Trophoblast cell (in vitro differentiated cells and primary cell): ENCODE measurements around the gene RACK1.

Source experiments
- DNase-seq, 2 donors: peaks; one replicate each; pipeline ENCODE4 v3.0.0-alpha.2; 2016
- H2AFZ ChIP-seq: 2 replicates; pipeline ENCODE4 v1.6.1; 2013; ENCODE audit warnings: low read length, moderate library complexity, mild to moderate bottlenecking; ENCODE audit not compliant: insufficient read depth, poor library complexity
- H2AK5ac ChIP-seq: 2 replicates; pipeline ENCODE4 v1.6.1; 2013; ENCODE audit warnings: mild to moderate bottlenecking, low read length
- H2BK120ac ChIP-seq: 2 replicates; pipeline ENCODE4 v1.6.1; 2013; ENCODE audit warnings: low read length, mild to moderate bottlenecking, moderate library complexity; ENCODE audit not compliant: insufficient read depth, poor library complexity
- H2BK12ac ChIP-seq: 2 replicates; pipeline ENCODE4 v1.6.1; 2013; ENCODE audit warnings: mild to moderate bottlenecking, low read length, moderate library complexity
- H2BK5ac ChIP-seq: 2 replicates; pipeline ENCODE4 v1.6.1; 2013; ENCODE audit warnings: low read length, low read depth, moderate library complexity, mild to moderate bottlenecking; ENCODE audit not compliant: poor library complexity
- H3K14ac ChIP-seq: 2 replicates; pipeline ENCODE4 v1.6.1; 2013; ENCODE audit warnings: mild to moderate bottlenecking, low read length
- H3K18ac ChIP-seq: 2 replicates; pipeline ENCODE4 v1.6.1; 2013; ENCODE audit warnings: mild to moderate bottlenecking, low read length
- H3K23ac ChIP-seq: 2 replicates; pipeline ENCODE4 v1.6.1; 2013; ENCODE audit warnings: low read length
- H3K27ac ChIP-seq: 2 replicates; pipeline ENCODE4 v1.5.1; 2013; ENCODE audit warnings: low read depth, mild to moderate bottlenecking, inconsistent platforms, low read length, moderate library complexity
- H3K27me3 ChIP-seq: 2 replicates; pipeline ENCODE4 v1.6.1; 2013; ENCODE audit warnings: inconsistent platforms, mild to moderate bottlenecking, low read length, moderate library complexity; ENCODE audit not compliant: insufficient read depth
- H3K36me3 ChIP-seq, 2 experiments: 1 replicate in 1 of 2; 2 replicates in 1 of 2; pipeline ENCODE4 v1.6.1; 2013; ENCODE audit warnings: low read length in 2 of 2, mild to moderate bottlenecking in 2 of 2, moderate library complexity in 1 of 2; ENCODE audit not compliant: insufficient read depth in 2 of 2, control insufficient read depth in 1 of 2
- H3K4ac ChIP-seq: 2 replicates; pipeline ENCODE4 v1.6.1; 2013; ENCODE audit warnings: low read depth, mild to moderate bottlenecking, low read length, moderate library complexity
- H3K4me1 ChIP-seq, 2 experiments: 1 replicate in 1 of 2; 2 replicates in 1 of 2; pipeline ENCODE4 v1.6.1; 2013; ENCODE audit warnings: low read length in 2 of 2, mild to moderate bottlenecking in 2 of 2, moderate library complexity in 1 of 2; ENCODE audit not compliant: insufficient read depth in 2 of 2, control insufficient read depth in 1 of 2
- H3K4me2 ChIP-seq: 2 replicates; pipeline ENCODE4 v1.6.1; 2013; ENCODE audit warnings: inconsistent platforms, mild to moderate bottlenecking, low read length, moderate library complexity
- H3K4me3 ChIP-seq: 2 replicates; pipeline ENCODE4 v1.5.1; 2013; ENCODE audit warnings: mild to moderate bottlenecking, low read depth, low read length, inconsistent platforms
- H3K79me1 ChIP-seq: one replicate; pipeline ENCODE4 v1.6.1; 2013; ENCODE audit warnings: low read length
- H3K79me2 ChIP-seq: 2 replicates; pipeline ENCODE4 v1.6.1; 2013; ENCODE audit warnings: low read length, mild to moderate bottlenecking; ENCODE audit not compliant: control insufficient read depth, insufficient read depth, poor library complexity
- H3K9ac ChIP-seq: 2 replicates; pipeline ENCODE4 v1.6.1; 2013; ENCODE audit warnings: mild to moderate bottlenecking, low read length
- H3K9me3 ChIP-seq: 2 replicates; pipeline ENCODE4 v1.6.1; 2013; ENCODE audit warnings: low read depth, mild to moderate bottlenecking, control low read depth, inconsistent platforms, low read length; ENCODE audit not compliant: insufficient read depth
- H4K12ac ChIP-seq: 2 replicates; pipeline ENCODE4 v1.6.1; 2013; ENCODE audit warnings: low read depth, mild to moderate bottlenecking, low read length, moderate library complexity
- H4K8ac ChIP-seq: 2 replicates; pipeline ENCODE4 v1.6.1; 2013; ENCODE audit warnings: low read depth, mild to moderate bottlenecking, low read length, moderate library complexity
- H4K91ac ChIP-seq: one replicate; pipeline ENCODE4 v1.6.1; 2013; ENCODE audit warnings: low read depth, mild to moderate bottlenecking, low read length, moderate library complexity
- WGBS: extraction: QIAGEN DNeasy Blood & Tissue Kit; methylation state at CpG from one replicate; pipeline ENCODE4 v1.1.7; 2013; ENCODE audit warnings: missing lambda C conversion rate; ENCODE audit not compliant: insufficient read length, insufficient coverage; ENCODE audit errors: extremely low coverage; 5-methylcytosine and 5-hydroxymethylcytosine counted together

Gene RACK1

GRCh38 chr5:181246276-181247049 is 2.8 kb upstream of the RACK1 start:
- Histone ChIP-seq H3K4me1 (peaks cover 12 to 29% of the 10 kb centered on the region in 2 experiments), H3K79me2 (peaks cover 54% of the 10 kb centered on the region), H3K4me3 (peak overlapping the region; percentile 84), H4K91ac (peak overlapping the region; percentile 98), H3K27me3 (no peaks in the 10 kb centered on the region), H3K18ac (peak overlapping the region; percentile 85), H3K4me2 (peak overlapping the region; percentile 67), H4K12ac (peak overlapping the region; percentile 90), H2AK5ac (peak overlapping the region; percentile 91), H2BK5ac (peak overlapping the region; percentile 86), H2BK12ac (no peak overlapping the region), H4K8ac (peak overlapping the region; percentile 90), H3K4ac (peak overlapping the region; percentile 98), H3K27ac (peak overlapping the region; percentile 95), H3K14ac (peak overlapping the region; percentile 99), H3K36me3 (peaks cover 13 to 17% of the 10 kb centered on the region in 2 experiments), H3K9ac (peak overlapping the region; percentile 98), H3K79me1 (peaks cover 31% of the 10 kb centered on the region), H3K23ac (no peak overlapping the region), H2AFZ (peak overlapping the region; percentile 81), H3K9me3 (peaks cover 1% of the 10 kb centered on the region), H2BK120ac (peak overlapping the region; percentile 92)
- WGBS, result no CpG with 5 or more reads among the region's 55 CpGs
- peak; percentile 94 to 96 for DNase-seq

GRCh38 chr5:181245427-181246275 is 1.9 kb upstream of the RACK1 start:
- peak overlapping the region; percentile 99 for H3K14ac ChIP-seq
- H3K27ac ChIP-seq, result peak overlapping the region; percentile 29
- peak overlapping the region; percentile 98 for H3K4ac ChIP-seq
- H3K36me3 ChIP-seq, result peaks cover 21 to 22% of the 10 kb centered on the region in 2 experiments
- H2AK5ac ChIP-seq, result peak overlapping the region; percentile 99
- H3K9ac ChIP-seq, result peak overlapping the region; percentile 36
- H3K4me1 ChIP-seq, result peaks cover 12 to 29% of the 10 kb centered on the region in 2 experiments
- no peak for DNase-seq
- no CpG with 5 or more reads among the region's 34 CpGs for WGBS
- no peaks in the 10 kb centered on the region for H3K27me3 ChIP-seq
- peak overlapping the region; percentile 67 for H3K4me2 ChIP-seq
- H3K23ac ChIP-seq, result no peak overlapping the region
- peak overlapping the region; percentile 75 for H2BK5ac ChIP-seq
- peak overlapping the region; percentile 81 for H2AFZ ChIP-seq
- H3K79me2 ChIP-seq, result peaks cover 52% of the 10 kb centered on the region
- peak overlapping the region; percentile 92 for H2BK120ac ChIP-seq
- H3K18ac ChIP-seq, result peak overlapping the region; percentile 83
- peaks cover 31% of the 10 kb centered on the region for H3K79me1 ChIP-seq
- peak overlapping the region; percentile 98 for H4K91ac ChIP-seq
- H3K4me3 ChIP-seq, result peak overlapping the region; percentile 61
- H4K12ac ChIP-seq, result peak overlapping the region; percentile 90
- peaks cover 1% of the 10 kb centered on the region for H3K9me3 ChIP-seq
- H4K8ac ChIP-seq, result peak overlapping the region; percentile 90
- peak overlapping the region; percentile 47 for H2BK12ac ChIP-seq

- Histone ChIP-seq H4K91ac (peak overlapping the region; percentile 87), H2AFZ (peak overlapping the region; percentile 28), H3K4ac (peak overlapping the region; percentile 95), H3K79me2 (peaks cover 41% of the 10 kb centered on the region), H2BK120ac (peak overlapping the region; percentile 40), H4K8ac (peak overlapping the region; percentile 64), H3K9ac (peak overlapping the region; percentile 96), H3K4me3 (peak overlapping the region; percentile 97), H3K4me1 (peaks cover 9 to 20% of the 10 kb centered on the region in 2 experiments), H3K9me3 (peaks cover 1% of the 10 kb centered on the region), H3K27me3 (no peaks in the 10 kb centered on the region), H2BK5ac (peak overlapping the region; percentile 66), H2AK5ac (peak overlapping the region; percentile 86), H3K36me3 (peaks cover 40 to 43% of the 10 kb centered on the region in 2 experiments), H3K79me1 (peaks cover 31% of the 10 kb centered on the region), H3K27ac (peak overlapping the region; percentile 94), H3K18ac (peak overlapping the region; percentile 92), H3K23ac (no peak overlapping the region), H4K12ac (peak overlapping the region; percentile 94), H3K4me2 (peak overlapping the region; percentile 93), H3K14ac (peak overlapping the region; percentile 89), H2BK12ac (no peak overlapping the region)
- no peak for DNase-seq
- WGBS, result no CpG with 5 or more reads among the region's 25 CpGs
Observed at GRCh38 chr5:181243018-181243563, 615 bp downstream of the RACK1 start.

GRCh38 chr5:181242031-181242451 is 1.7 kb downstream of the RACK1 start:
- H3K4me3 ChIP-seq, result no peak overlapping the region
- DNase-seq, result no peak
- H3K27ac ChIP-seq, result no peak overlapping the region
- no peak overlapping the region for H2BK5ac ChIP-seq
- peaks cover 25% of the 10 kb centered on the region for H3K79me1 ChIP-seq
- H3K23ac ChIP-seq, result no peak overlapping the region
- no peak overlapping the region for H4K12ac ChIP-seq
- peaks cover 49 to 53% of the 10 kb centered on the region in 2 experiments for H3K36me3 ChIP-seq
- peaks cover 33% of the 10 kb centered on the region for H3K79me2 ChIP-seq
- no peaks in the 10 kb centered on the region for H3K27me3 ChIP-seq
- H3K4me2 ChIP-seq, result peak overlapping the region; percentile 93
- H2BK12ac ChIP-seq, result no peak overlapping the region
- H2AK5ac ChIP-seq, result no peak overlapping the region
- peak overlapping the region; percentile 51 for H3K9ac ChIP-seq
- H4K8ac ChIP-seq, result no peak overlapping the region
- H2BK120ac ChIP-seq, result no peak overlapping the region
- H3K9me3 ChIP-seq, result peaks cover 1% of the 10 kb centered on the region
- no CpG with 5 or more reads among the region's 6 CpGs for WGBS
- no peak overlapping the region for H2AFZ ChIP-seq
- peak overlapping the region; percentile 95 for H3K4ac ChIP-seq
- H3K14ac ChIP-seq, result no peak overlapping the region
- H4K91ac ChIP-seq, result no peak overlapping the region
- no peak overlapping the region for H3K18ac ChIP-seq
- peaks cover 7 to 16% of the 10 kb centered on the region in 2 experiments for H3K4me1 ChIP-seq
